H1 (cell line): ENCODE measurements around the gene HSPD1. TPM values are rescaled to one million over a fixed set of nuclear protein-coding genes. Genes with fewer than 3 reads are reported as not detected.

ENCODE experiments used
- ATF2 ChIP-seq: IDR thresholded peaks from 2 replicates; pipeline ENCODE4 v1.6.1; 2012; ENCODE audit warnings: low read length, inconsistent platforms
- CTBP2 ChIP-seq: IDR thresholded peaks from 2 replicates; pipeline ENCODE4 v1.7.0; 2011; ENCODE audit warnings: borderline replicate concordance, mild to moderate bottlenecking, moderate library complexity, mixed read lengths, low read length; ENCODE audit not compliant: insufficient read depth, insufficient read length
- GABPA ChIP-seq: IDR thresholded peaks from 2 replicates; pipeline ENCODE4 v1.6.1; 2011; ENCODE audit warnings: mild to moderate bottlenecking, low read length, moderate library complexity, borderline replicate concordance; ENCODE audit not compliant: insufficient read depth
- NRF1 ChIP-seq: IDR thresholded peaks from 2 replicates; pipeline ENCODE4 v1.6.1; 2011; ENCODE audit warnings: mild to moderate bottlenecking, low read depth, low read length, improper control_type of control experiment
- polyA plus RNA-seq, 7 experiments: library from polyadenylated mRNA; depleted of rRNA in 3 of 7; stranded (reverse) in 5 of 7; unstranded in 2 of 7; fragments of >200 nt in 5 of 7; fragments of 200-250 nt in 2 of 7; gene quantifications; 1 replicate in 5 of 7; 2 replicates in 1 of 7; 4 replicates in 1 of 7; pipeline versions ENCODE4 v1.2.1 to v1.2.3, GENCODE V29; 2011 to 2013; ENCODE audit warnings: missing spikeins in 2 of 7, mixed read lengths in 2 of 7
- total RNA-seq: library from RNA; stranded (reverse); fragmentation: NEBNext Ultra II Directional; extraction: Animal tissue kit (Norgen Biotek cat#: 25700); gene quantifications from 2 replicates; pipeline ENCODE4 v1.2.1, GENCODE V29; 2021
- TF ChIP-seq, protein P1 (sequence below), 3 experiments: IDR thresholded peaks; 1 replicate in 2 of 3; 2 replicates in 1 of 3; pipeline versions ENCODE4 v1.5.1 to v1.6.1; 2011; ENCODE audit warnings: low read length in 3 of 3, mild to moderate bottlenecking in 3 of 3, inconsistent platforms in 2 of 3, low read depth in 1 of 3, moderate library complexity in 1 of 3; ENCODE audit not compliant: insufficient read depth in 1 of 3; ENCODE audit errors: control extremely low read depth in 1 of 3

HSPD1 gene
- total and polyA plus RNA-seq, 2 of the 8 experiments (the other 6 are each of a cell fraction or from before 2014, with no cell fraction given), result 221 to 1,108 TPM

DNA sequence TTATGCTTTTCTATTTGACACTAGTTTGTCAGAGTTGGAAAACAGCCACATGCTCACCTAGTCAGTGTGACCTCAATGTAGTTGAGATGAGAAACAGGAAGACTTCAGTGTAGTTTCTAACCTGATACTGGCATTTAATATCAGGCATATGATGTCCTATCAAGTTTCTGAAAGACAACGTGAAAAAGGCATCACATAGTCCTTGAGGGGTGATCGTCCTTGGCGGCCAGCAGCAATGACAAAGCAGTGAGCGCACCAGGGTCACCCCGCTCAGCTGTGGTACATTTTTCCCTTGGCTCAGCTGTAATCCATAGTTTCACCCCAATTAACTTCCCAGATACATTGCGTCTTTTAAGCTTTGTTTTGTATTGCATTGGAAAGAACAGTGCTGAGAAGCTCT is 4.9 kb upstream of the HSPD1 start (continued):
- TF ChIP-seq CTBP2 (no peak), ATF2 (no peak), GABPA (no peak), NRF1 (no peak)
- TF ChIP-seq, protein P1, sequence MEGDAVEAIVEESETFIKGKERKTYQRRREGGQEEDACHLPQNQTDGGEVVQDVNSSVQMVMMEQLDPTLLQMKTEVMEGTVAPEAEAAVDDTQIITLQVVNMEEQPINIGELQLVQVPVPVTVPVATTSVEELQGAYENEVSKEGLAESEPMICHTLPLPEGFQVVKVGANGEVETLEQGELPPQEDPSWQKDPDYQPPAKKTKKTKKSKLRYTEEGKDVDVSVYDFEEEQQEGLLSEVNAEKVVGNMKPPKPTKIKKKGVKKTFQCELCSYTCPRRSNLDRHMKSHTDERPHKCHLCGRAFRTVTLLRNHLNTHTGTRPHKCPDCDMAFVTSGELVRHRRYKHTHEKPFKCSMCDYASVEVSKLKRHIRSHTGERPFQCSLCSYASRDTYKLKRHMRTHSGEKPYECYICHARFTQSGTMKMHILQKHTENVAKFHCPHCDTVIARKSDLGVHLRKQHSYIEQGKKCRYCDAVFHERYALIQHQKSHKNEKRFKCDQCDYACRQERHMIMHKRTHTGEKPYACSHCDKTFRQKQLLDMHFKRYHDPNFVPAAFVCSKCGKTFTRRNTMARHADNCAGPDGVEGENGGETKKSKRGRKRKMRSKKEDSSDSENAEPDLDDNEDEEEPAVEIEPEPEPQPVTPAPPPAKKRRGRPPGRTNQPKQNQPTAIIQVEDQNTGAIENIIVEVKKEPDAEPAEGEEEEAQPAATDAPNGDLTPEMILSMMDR (IDR thresholded peaks at IDR 0.05; ENCODE audit: control extremely low read depth in 1 of 3, insufficient read depth in 1 of 3, low read depth in 1 of 3, low read length in 3 of 3), result no peak
